Gastrocnemius medialis (tissue), 4 donors: ENCODE results near the gene ACTN4.

ENCODE experiments used
- POLR2A ChIP-seq, 2 donors: fragments of 450-650 bp; IDR thresholded peaks; one replicate each; pipeline ENCODE4 v1.6.1; 2017; ENCODE audit warnings: antibody characterized with exemption in 2 of 2, mild to moderate bottlenecking in 2 of 2, moderate library complexity in 2 of 2
- TF ChIP-seq, protein P1 (sequence below), 5 experiments: fragments of 450-650 bp in 3 of 5; fragments of 200-600 bp in 2 of 5; sonication (generic) in 2 of 5; IDR thresholded peaks in 4 of 5; conservative IDR thresholded peaks in 1 of 5; 1 replicate in 4 of 5; 2 replicates in 1 of 5; pipeline ENCODE4 v1.5.1; 2016 to 2019; ENCODE audit warnings: antibody characterized with exemption in 5 of 5, mild to moderate bottlenecking in 3 of 5, moderate library complexity in 3 of 5

DNA sequence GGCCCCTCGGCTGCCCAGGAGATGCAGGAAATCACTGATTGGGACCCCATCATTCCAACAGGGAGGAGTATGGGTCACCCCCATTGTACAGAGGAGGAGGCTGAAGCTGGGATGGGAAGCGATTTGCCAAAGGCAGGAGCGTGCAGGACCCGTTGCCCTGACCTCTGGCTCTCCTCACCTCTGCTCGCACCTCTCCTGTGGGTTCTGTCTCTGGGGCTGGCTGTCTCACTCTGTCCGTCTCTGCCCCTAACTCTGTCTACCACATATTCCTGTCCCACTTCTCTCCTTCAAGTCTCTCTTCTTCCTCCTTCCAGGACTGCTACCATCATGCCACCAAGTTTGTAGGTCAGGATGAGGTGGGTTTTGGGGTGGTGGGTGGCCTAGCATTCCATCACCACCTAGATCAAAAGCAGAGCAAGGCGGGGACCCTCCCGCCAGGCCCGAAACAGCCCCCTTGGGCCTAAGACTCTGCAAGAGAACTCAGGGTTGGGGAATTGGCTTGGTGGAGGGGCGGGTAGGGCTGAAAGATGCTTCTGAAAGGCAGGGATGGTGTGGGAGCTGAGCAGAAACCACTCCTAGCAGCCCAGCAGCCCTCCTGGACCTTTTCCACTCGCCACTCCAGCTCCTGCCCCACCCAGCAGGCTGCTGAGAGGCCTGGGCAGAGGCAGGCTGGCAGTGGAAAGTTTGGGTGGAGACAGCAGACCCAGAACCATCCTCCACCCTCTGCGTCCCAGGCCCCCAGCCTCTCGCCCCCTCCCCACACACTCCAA lies 126.9 kb downstream of the ACTN4 start:
- no peak for TF ChIP-seq POLR2A (IDR thresholded peaks at IDR 0.05)
- TF ChIP-seq, protein P1, sequence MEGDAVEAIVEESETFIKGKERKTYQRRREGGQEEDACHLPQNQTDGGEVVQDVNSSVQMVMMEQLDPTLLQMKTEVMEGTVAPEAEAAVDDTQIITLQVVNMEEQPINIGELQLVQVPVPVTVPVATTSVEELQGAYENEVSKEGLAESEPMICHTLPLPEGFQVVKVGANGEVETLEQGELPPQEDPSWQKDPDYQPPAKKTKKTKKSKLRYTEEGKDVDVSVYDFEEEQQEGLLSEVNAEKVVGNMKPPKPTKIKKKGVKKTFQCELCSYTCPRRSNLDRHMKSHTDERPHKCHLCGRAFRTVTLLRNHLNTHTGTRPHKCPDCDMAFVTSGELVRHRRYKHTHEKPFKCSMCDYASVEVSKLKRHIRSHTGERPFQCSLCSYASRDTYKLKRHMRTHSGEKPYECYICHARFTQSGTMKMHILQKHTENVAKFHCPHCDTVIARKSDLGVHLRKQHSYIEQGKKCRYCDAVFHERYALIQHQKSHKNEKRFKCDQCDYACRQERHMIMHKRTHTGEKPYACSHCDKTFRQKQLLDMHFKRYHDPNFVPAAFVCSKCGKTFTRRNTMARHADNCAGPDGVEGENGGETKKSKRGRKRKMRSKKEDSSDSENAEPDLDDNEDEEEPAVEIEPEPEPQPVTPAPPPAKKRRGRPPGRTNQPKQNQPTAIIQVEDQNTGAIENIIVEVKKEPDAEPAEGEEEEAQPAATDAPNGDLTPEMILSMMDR (IDR thresholded peaks at IDR 0.05 in 4 of 5, conservative IDR thresholded peaks at IDR 0.05 in 1 of 5) = no peak
